Measurements from ENCODE around the gene DNAJB11.
A peak's percentile ranks its signal among the peaks of the same experiment; 100 is the strongest.

The DNAJB11 gene

DNA sequence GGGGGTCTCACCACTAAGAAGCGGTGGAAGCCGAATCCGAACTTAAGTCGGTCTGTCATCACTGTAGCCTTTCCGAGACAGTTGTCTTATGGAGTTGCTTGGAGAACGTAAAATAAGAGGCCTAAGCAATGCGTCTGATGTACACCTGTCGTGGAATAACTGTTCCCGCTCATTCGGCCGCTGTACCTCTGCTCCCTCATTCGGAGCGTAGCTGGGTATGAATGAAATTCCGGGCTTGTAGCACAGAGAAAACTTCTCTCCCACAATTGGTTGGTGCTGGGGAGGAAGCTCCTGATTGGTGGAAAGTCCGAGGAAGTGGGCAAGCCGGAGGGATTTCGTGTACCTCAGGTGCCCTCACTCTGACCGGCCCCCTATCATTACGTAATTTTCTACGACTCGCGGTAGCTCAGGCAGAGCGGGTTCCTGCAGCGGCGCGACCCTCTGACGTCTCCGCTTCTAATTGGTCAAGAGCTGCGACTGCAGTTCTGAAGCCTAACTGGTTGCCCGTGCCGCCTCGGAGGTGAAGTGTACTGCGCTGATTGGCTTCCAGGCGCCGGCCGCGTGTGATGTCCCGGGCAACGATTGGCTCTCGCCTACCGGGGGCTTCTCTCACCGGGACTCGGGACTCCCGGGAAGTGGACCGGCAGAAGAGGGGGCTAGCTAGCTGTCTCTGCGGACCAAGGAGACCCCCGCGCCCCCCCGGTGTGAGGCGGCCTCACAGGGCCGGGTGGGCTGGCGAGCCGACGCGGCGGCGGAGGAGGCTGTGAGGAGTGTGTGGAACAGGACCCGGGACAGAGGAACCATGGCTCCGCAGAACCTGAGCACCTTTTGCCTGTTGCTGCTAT lies at the start of gene DNAJB11:
TSS of gene DNAJB11 (plus strand) at position 625 of the 845 bp plus-strand sequence. CDS start at position 803, 178 bp downstream.
- TF ChIP-seq, protein P1, sequence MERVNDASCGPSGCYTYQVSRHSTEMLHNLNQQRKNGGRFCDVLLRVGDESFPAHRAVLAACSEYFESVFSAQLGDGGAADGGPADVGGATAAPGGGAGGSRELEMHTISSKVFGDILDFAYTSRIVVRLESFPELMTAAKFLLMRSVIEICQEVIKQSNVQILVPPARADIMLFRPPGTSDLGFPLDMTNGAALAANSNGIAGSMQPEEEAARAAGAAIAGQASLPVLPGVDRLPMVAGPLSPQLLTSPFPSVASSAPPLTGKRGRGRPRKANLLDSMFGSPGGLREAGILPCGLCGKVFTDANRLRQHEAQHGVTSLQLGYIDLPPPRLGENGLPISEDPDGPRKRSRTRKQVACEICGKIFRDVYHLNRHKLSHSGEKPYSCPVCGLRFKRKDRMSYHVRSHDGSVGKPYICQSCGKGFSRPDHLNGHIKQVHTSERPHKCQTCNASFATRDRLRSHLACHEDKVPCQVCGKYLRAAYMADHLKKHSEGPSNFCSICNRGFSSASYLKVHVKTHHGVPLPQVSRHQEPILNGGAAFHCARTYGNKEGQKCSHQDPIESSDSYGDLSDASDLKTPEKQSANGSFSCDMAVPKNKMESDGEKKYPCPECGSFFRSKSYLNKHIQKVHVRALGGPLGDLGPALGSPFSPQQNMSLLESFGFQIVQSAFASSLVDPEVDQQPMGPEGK (CRISPR knock-in tag; IDR thresholded peaks at IDR 0.05; ENCODE audit: borderline replicate concordance): no peak
- TF ChIP-seq ZFP30 (CRISPR knock-in tag; IDR thresholded peaks at IDR 0.05): no peak
- TF ChIP-seq, protein P2, sequence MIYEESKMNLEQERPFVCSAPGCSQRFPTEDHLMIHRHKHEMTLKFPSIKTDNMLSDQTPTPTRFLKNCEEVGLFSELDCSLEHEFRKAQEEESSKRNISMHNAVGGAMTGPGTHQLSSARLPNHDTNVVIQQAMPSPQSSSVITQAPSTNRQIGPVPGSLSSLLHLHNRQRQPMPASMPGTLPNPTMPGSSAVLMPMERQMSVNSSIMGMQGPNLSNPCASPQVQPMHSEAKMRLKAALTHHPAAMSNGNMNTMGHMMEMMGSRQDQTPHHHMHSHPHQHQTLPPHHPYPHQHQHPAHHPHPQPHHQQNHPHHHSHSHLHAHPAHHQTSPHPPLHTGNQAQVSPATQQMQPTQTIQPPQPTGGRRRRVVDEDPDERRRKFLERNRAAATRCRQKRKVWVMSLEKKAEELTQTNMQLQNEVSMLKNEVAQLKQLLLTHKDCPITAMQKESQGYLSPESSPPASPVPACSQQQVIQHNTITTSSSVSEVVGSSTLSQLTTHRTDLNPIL (CRISPR knock-in tag; IDR thresholded peaks at IDR 0.05; ENCODE audit: low read depth): no peak
- no peak for TF ChIP-seq PPARA (CRISPR knock-in tag; IDR thresholded peaks at IDR 0.05; ENCODE audit: borderline replicate concordance)
- TF ChIP-seq SNAI2 (CRISPR knock-in tag; IDR thresholded peaks at IDR 0.05): no peak
- no peak for TF ChIP-seq BACH2 (CRISPR knock-in tag; IDR thresholded peaks at IDR 0.05; ENCODE audit: borderline replicate concordance)
- TF ChIP-seq, protein P3, sequence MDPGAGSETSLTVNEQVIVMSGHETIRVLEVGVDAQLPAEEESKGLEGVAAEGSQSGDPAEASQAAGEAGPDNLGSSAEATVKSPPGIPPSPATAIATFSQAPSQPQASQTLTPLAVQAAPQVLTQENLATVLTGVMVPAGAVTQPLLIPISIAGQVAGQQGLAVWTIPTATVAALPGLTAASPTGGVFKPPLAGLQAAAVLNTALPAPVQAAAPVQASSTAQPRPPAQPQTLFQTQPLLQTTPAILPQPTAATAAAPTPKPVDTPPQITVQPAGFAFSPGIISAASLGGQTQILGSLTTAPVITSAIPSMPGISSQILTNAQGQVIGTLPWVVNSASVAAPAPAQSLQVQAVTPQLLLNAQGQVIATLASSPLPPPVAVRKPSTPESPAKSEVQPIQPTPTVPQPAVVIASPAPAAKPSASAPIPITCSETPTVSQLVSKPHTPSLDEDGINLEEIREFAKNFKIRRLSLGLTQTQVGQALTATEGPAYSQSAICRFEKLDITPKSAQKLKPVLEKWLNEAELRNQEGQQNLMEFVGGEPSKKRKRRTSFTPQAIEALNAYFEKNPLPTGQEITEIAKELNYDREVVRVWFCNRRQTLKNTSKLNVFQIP (CRISPR knock-in tag; IDR thresholded peaks at IDR 0.05; ENCODE audit: borderline replicate concordance, low read depth): no peak
- TF ChIP-seq GLIS3 (CRISPR knock-in tag; IDR thresholded peaks at IDR 0.05): no peak
- TF ChIP-seq RARB (CRISPR knock-in tag; IDR thresholded peaks at IDR 0.05): no peak
- TF ChIP-seq, protein P4, sequence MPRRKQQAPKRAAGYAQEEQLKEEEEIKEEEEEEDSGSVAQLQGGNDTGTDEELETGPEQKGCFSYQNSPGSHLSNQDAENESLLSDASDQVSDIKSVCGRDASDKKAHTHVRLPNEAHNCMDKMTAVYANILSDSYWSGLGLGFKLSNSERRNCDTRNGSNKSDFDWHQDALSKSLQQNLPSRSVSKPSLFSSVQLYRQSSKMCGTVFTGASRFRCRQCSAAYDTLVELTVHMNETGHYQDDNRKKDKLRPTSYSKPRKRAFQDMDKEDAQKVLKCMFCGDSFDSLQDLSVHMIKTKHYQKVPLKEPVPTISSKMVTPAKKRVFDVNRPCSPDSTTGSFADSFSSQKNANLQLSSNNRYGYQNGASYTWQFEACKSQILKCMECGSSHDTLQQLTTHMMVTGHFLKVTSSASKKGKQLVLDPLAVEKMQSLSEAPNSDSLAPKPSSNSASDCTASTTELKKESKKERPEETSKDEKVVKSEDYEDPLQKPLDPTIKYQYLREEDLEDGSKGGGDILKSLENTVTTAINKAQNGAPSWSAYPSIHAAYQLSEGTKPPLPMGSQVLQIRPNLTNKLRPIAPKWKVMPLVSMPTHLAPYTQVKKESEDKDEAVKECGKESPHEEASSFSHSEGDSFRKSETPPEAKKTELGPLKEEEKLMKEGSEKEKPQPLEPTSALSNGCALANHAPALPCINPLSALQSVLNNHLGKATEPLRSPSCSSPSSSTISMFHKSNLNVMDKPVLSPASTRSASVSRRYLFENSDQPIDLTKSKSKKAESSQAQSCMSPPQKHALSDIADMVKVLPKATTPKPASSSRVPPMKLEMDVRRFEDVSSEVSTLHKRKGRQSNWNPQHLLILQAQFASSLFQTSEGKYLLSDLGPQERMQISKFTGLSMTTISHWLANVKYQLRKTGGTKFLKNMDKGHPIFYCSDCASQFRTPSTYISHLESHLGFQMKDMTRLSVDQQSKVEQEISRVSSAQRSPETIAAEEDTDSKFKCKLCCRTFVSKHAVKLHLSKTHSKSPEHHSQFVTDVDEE (CRISPR knock-in tag; IDR thresholded peaks at IDR 0.05): no peak
- no peak for TF ChIP-seq ZNF8 (CRISPR knock-in tag; IDR thresholded peaks at IDR 0.05)
- TF ChIP-seq TCF4 (CRISPR knock-in tag; IDR thresholded peaks at IDR 0.05; ENCODE audit: borderline replicate concordance): no peak
- TF ChIP-seq ZNF565 (CRISPR knock-in tag; conservative IDR thresholded peaks at IDR 0.05; ENCODE audit: low read depth): no peak
- no peak for TF ChIP-seq ZFP3 (CRISPR knock-in tag; IDR thresholded peaks at IDR 0.05)
- no peak for TF ChIP-seq ESRRG (CRISPR knock-in tag; IDR thresholded peaks at IDR 0.05)
- TF ChIP-seq ZNF70 (CRISPR knock-in tag; IDR thresholded peaks at IDR 0.05): no peak
- TF ChIP-seq ZC3H10 (CRISPR knock-in tag; IDR thresholded peaks at IDR 0.05): no peak
- no peak for TF ChIP-seq TOX (CRISPR knock-in tag; IDR thresholded peaks at IDR 0.05; ENCODE audit: borderline replicate concordance)
- peak; percentile 93 for ATAC-seq

DNA sequence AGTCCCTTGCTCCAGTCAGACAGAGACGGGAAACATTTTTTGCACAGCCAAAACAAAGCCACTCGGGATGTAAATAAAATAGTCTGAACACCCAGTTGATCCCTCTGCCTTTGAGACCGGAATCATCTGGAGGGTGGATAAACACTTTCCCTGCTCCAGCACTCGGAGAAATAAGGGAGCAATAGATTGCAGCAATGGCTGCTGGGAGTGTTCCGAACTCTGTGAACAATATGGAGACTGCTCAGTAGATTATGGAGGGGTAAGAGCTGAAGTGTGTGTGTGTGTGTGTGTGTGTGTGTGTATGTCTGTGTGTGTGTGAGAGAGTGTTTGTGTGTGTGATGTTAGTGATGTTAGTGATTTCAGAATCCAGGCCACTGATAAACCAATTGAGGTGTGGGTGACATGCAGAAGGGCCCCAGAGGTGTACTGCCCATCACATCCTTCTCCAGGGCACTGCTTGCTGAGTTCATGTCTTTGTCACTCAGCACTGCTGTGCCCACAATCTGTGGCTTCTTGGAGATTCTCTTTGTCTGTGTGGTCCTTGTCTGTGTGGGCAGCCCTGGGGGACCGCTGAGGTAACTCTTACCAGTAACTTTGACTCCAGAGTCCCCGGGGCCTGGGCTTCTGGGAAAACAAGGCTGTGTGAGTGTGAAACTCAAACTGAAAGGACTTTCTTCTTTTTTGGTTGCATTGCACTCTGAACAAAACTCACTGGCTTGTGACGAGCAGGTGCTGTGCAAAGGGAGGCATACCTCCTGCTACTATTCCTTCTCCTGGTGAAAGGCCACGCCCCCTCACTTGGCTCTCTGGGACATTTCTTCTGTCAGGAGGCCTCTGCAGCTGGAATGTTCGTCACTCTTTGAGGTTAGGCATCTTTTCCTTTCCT lies 49.3 kb upstream of the DNAJB11 start:
- no peak for ATAC-seq
- TF ChIP-seq ARNTL (CRISPR knock-in tag; IDR thresholded peaks at IDR 0.05; ENCODE audit: borderline replicate concordance, low read depth) (no peak), TCF4 (CRISPR knock-in tag; IDR thresholded peaks at IDR 0.05; ENCODE audit: borderline replicate concordance) (no peak)
- TF ChIP-seq, protein P2 (CRISPR knock-in tag; IDR thresholded peaks at IDR 0.05; ENCODE audit: low read depth): no peak

Measured in SK-N-SH treated with all-trans-retinoic acid at 6 μM for 48 hours (cell line).